Cardiac muscle cell (in vitro differentiated cells and primary cell): ENCODE data around the gene CELF2. TPM values are rescaled to one million over a fixed set of nuclear protein-coding genes. Genes with fewer than 3 reads are reported as not detected.

Source experiments
- DNase-seq, 2 donors: peaks; one replicate each; pipeline versions ENCODE4 v3.0.0 to v3.0.0-alpha.2; 2010 to 2017; ENCODE audit warnings: low read depth in 1 of 2, low spot score in 1 of 2
- H3K27ac ChIP-seq: fragments of 200-600 bp; sonication (generic); 2 replicates; pipeline ENCODE4 v1.5.1; 2016
- H3K27me3 ChIP-seq: fragments of 200-600 bp; sonication (generic); 2 replicates; pipeline ENCODE4 v1.6.0; 2016; ENCODE audit warnings: control low read depth
- H3K36me3 ChIP-seq: fragments of 200-600 bp; sonication (generic); 2 replicates; pipeline ENCODE4 v1.5.1; 2016; ENCODE audit warnings: control low read depth
- H3K4me1 ChIP-seq: fragments of 200-600 bp; sonication (generic); 2 replicates; pipeline ENCODE4 v1.8.1; 2017; ENCODE audit warnings: low read depth, mild to moderate bottlenecking, mixed run types
- H3K4me3 ChIP-seq: fragments of 200-600 bp; sonication (generic); 2 replicates; pipeline ENCODE4 v1.5.1; 2016; ENCODE audit warnings: mild to moderate bottlenecking
- H3K9me3 ChIP-seq: fragments of 200-600 bp; sonication (generic); 2 replicates; pipeline ENCODE4 v1.5.1; 2017; ENCODE audit warnings: low read depth, mild to moderate bottlenecking, control low read depth
- CTCF ChIP-seq: IDR thresholded peaks from 2 replicates; pipeline ENCODE4 v1.5.1; 2012; ENCODE audit warnings: low read depth, mild to moderate bottlenecking, low read length
- polyA plus RNA-seq: library from polyadenylated mRNA; unstranded; fragments of >200 nt; fragmentation: Nextera tagmentation; extraction: Ambion mirVana; gene quantifications from 2 replicates; pipeline ENCODE4 v1.2.1, GENCODE V29; 2016
- total RNA-seq: library from RNA; depleted of rRNA; stranded (reverse); fragments of >200 nt; gene quantifications from 2 replicates; pipeline ENCODE4 v1.2.3, GENCODE V29; 2016

CELF2 gene
- total and polyA plus RNA-seq, 2 experiments from 2014 or later: 66.9 to 82.7 TPM

GRCh38 chr10:11305825-11306593 is 288.3 kb downstream of the CELF2 start:
- Histone ChIP-seq H3K4me3 (no peak overlapping the region), H3K36me3 (peaks cover 8% of the 10 kb centered on the region), H3K4me1 (no peaks in the 10 kb centered on the region), H3K27ac (no peak overlapping the region), H3K27me3 (no peaks in the 10 kb centered on the region), H3K9me3 (no peaks in the 10 kb centered on the region)
- DNase-seq: no peak
- no peak for TF ChIP-seq CTCF

GRCh38 chr10:11307004-11307403 is 289.3 kb downstream of the CELF2 start:
- Histone ChIP-seq H3K27me3 (no peaks in the 10 kb centered on the region), H3K36me3 (peaks cover 7% of the 10 kb centered on the region), H3K9me3 (no peaks in the 10 kb centered on the region), H3K4me3 (no peak overlapping the region), H3K4me1 (no peaks in the 10 kb centered on the region), H3K27ac (no peak overlapping the region)
- TF ChIP-seq CTCF: no peak
- DNase-seq: no peak

DNA sequence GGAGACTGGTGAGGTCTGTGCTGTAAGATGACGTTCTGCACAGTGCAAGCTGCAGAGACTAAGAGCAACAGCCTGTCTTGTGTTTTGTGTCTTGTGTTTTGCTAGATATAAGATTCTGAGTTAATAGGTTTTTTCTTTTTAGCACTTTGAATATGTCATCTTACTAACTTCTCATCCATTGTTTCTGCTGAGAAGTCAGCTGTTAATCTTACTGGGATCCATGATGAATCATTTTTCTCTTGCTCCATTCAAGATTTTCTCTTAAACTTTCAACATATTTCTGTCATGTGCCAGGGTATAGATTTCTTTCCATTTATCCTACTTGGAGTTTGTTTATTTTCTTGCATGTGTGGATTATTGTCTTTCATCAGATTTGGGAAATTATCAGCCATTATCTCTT is 290.3 kb downstream of the CELF2 start:
- H3K4me1 ChIP-seq: no peaks in the 10 kb centered on the region
- H3K27ac ChIP-seq: no peak overlapping the region
- no peak for TF ChIP-seq CTCF
- no peaks in the 10 kb centered on the region for H3K9me3 ChIP-seq
- peaks cover 3% of the 10 kb centered on the region for H3K36me3 ChIP-seq
- no peak for DNase-seq
- no peak overlapping the region for H3K4me3 ChIP-seq
- no peaks in the 10 kb centered on the region for H3K27me3 ChIP-seq

GRCh38 chr10:11311027-11311426 is 293.4 kb downstream of the CELF2 start:
- no peaks in the 10 kb centered on the region for H3K27me3 ChIP-seq
- no peak overlapping the region for H3K4me3 ChIP-seq
- peaks cover 17% of the 10 kb centered on the region for H3K36me3 ChIP-seq
- no peaks in the 10 kb centered on the region for H3K9me3 ChIP-seq
- DNase-seq: no peak
- TF ChIP-seq CTCF: no peak
- H3K4me1 ChIP-seq: no peaks in the 10 kb centered on the region
- no peak overlapping the region for H3K27ac ChIP-seq

DNA sequence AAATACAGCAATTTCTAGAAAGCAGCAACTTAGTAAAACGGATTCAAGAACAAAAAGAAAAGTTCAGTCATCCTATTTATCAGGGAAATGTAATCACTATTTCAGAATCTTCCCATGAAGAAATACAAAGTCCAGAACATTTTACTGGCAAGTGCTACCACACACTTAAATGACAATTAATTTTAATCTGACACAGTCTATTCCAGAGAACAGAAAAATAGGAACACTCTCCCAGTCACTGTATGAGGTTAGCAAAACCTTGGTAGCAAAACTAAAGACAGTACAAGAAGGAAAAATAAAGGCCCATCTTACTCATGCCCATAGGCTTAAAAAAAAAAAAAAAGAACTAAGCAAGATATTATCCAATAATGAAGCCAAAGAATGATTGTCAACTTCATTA is 295.8 kb downstream of the CELF2 start:
- H3K36me3 ChIP-seq: peaks cover 34% of the 10 kb centered on the region
- DNase-seq: no peak
- TF ChIP-seq CTCF: no peak

More for the DNA sequence above, 295.8 kb downstream of the CELF2 start:
- no peak overlapping the region for H3K4me3 ChIP-seq
- no peak overlapping the region for H3K27ac ChIP-seq
- no peaks in the 10 kb centered on the region for H3K9me3 ChIP-seq
- H3K27me3 ChIP-seq: no peaks in the 10 kb centered on the region
- no peaks in the 10 kb centered on the region for H3K4me1 ChIP-seq
